HCT116 (cell line): ENCODE results near the gene LSM4. TPM values are rescaled to one million over a fixed set of nuclear protein-coding genes. Genes with fewer than 3 reads are reported as not detected.

Source experiments
- ATAC-seq: fragments of 200-7000 bp; cut with Tn5 transposase; 2 replicates; pipeline ENCODE4 v1.9.1; 2020; ENCODE audit warnings: mild to moderate bottlenecking, moderate library complexity
- BruUV-seq: library from RNA; stranded (reverse); fragments of 400-500 nt; replicated peaks from 2 replicates; lab custom pipeline; 2021; lab: Mats Ljungman, UMichigan
- CTCF ChIA-PET: fragments of 300-600 bp; sonication (Branson Sonifier 250); formaldehyde crosslinking; loops from one replicate; lab custom pipeline; 2021; ENCODE audit warnings: antibody characterized with exemption; lab: Charles Lee
- POLR2A ChIA-PET: fragments of 300-600, 350-600 bp; sonication (Branson Sonifier 250); formaldehyde crosslinking; loops from one replicate; lab custom pipeline; 2021; ENCODE audit warnings: antibody characterized with exemption; lab: Charles Lee
- RAD21 ChIA-PET, 2 experiments: fragments of 300-600 bp; sonication (Branson Sonifier 250); formaldehyde crosslinking; loops; one replicate each; lab custom pipeline; 2023; ENCODE audit warnings: low total read pairs in 2 of 2; ENCODE audit not compliant: uncharacterized antibody in 2 of 2, unreplicated experiment in 2 of 2, low non-redundant PET in 1 of 2; lab: Charles Lee
- DNase-seq: peaks from one replicate; pipeline ENCODE4 v3.0.0-alpha.2; 2010; ENCODE audit warnings: low read depth, low spot score
- H2AFZ ChIP-seq: fragments of 200-600 bp; shearing (Covaris generic), sonication (generic); 2 replicates; pipeline ENCODE4 v1.6.1; 2017; ENCODE audit warnings: low read depth, mixed run types, mixed read lengths, antibody characterized with exemption, low read length; ENCODE audit not compliant: poor library complexity, severe bottlenecking
- H3K27ac ChIP-seq: 2 replicates; pipeline ENCODE4 v1.5.1; 2012; ENCODE audit warnings: low read depth, low read length
- H3K27me3 ChIP-seq: fragments of 200-600 bp; sonication (generic); 2 replicates; pipeline ENCODE4 v1.6.1; 2016; ENCODE audit warnings: mixed run types, low read length, mixed read lengths; ENCODE audit not compliant: insufficient read depth
- H3K36me3 ChIP-seq, 2 experiments: fragments of 200-500 bp in 1 of 2; fragments of 200-600 bp in 1 of 2; sonication (Bioruptor generic) in 1 of 2; sonication (generic) in 1 of 2; 2 replicates each; pipeline versions ENCODE4 v1.5.1 to v1.6.1; 2014 to 2016; ENCODE audit warnings: low read length in 2 of 2, inconsistent platforms in 1 of 2, mixed read lengths in 1 of 2, mixed run types in 1 of 2; ENCODE audit not compliant: insufficient read depth in 2 of 2, control insufficient read depth in 1 of 2
- H3K4me1 ChIP-seq, 2 experiments: fragments of 200-600 bp in 1 of 2; sonication (generic) in 1 of 2; 2 replicates each; pipeline versions ENCODE4 v1.5.1 to v1.6.1; 2012 to 2017; ENCODE audit warnings: low read length in 2 of 2, inconsistent platforms in 1 of 2, mild to moderate bottlenecking in 1 of 2, mixed read lengths in 1 of 2, mixed run types in 1 of 2, moderate library complexity in 1 of 2; ENCODE audit not compliant: insufficient read depth in 2 of 2, control insufficient read depth in 1 of 2
- H3K4me2 ChIP-seq: fragments of 200-600 bp; sonication (generic); 2 replicates; pipeline ENCODE4 v1.6.1; 2017; ENCODE audit warnings: mixed run types, low read length, mixed read lengths
- H3K4me3 ChIP-seq, 2 experiments: fragments of 200-600 bp in 1 of 2; sonication (generic) in 1 of 2; replicated peaks in 1 of 2; 2 replicates each; pipeline ENCODE4 v1.5.1; 2011 to 2016; ENCODE audit warnings: low read length in 2 of 2, control low read depth in 1 of 2, low read depth in 1 of 2, mild to moderate bottlenecking in 1 of 2, mixed read lengths in 1 of 2, mixed run types in 1 of 2
- H3K79me2 ChIP-seq: fragments of 200-600 bp; sonication (generic); 2 replicates; pipeline ENCODE4 v1.6.1; 2017; ENCODE audit warnings: mild to moderate bottlenecking, mixed run types, low read length, moderate library complexity, mixed read lengths; ENCODE audit not compliant: insufficient read depth
- H3K9ac ChIP-seq: fragments of 200-600 bp; sonication (generic); 2 replicates; pipeline ENCODE4 v1.6.1; 2016; ENCODE audit warnings: low read length, mixed read lengths
- H3K9me2 ChIP-seq: fragments of 200-600 bp; sonication (generic), shearing (Covaris generic); 2 replicates; pipeline ENCODE4 v1.6.1; 2017; ENCODE audit warnings: mixed run types, mild to moderate bottlenecking, moderate library complexity; ENCODE audit not compliant: insufficient read depth
- H3K9me3 ChIP-seq, 2 experiments: fragments of 200-500 bp in 1 of 2; fragments of 200-600 bp in 1 of 2; sonication (Bioruptor generic) in 1 of 2; sonication (generic) in 1 of 2; 2 replicates each; pipeline ENCODE4 v1.6.1; 2014 to 2017; ENCODE audit warnings: low read length in 2 of 2, mixed read lengths in 2 of 2, inconsistent platforms in 1 of 2, low read depth in 1 of 2, mild to moderate bottlenecking in 1 of 2, mixed run types in 1 of 2, moderate library complexity in 1 of 2; ENCODE audit not compliant: control insufficient read depth in 1 of 2, insufficient read depth in 1 of 2
- H4K20me1 ChIP-seq: fragments of 200-600 bp; sonication (generic), shearing (Covaris generic); 2 replicates; pipeline ENCODE4 v1.6.1; 2017; ENCODE audit warnings: mixed run types, mild to moderate bottlenecking, moderate library complexity; ENCODE audit not compliant: insufficient read depth
- EZH2 ChIP-seq: fragments of 200-600 bp; sonication (generic); IDR thresholded peaks from 2 replicates; pipeline ENCODE4 v1.6.1; 2017; ENCODE audit warnings: antibody characterized with exemption, mixed run types
- EZH2phosphoT487 ChIP-seq: fragments of 200-600 bp; IDR thresholded peaks from 2 replicates; pipeline ENCODE4 v1.6.1; 2018; ENCODE audit warnings: antibody characterized with exemption, borderline replicate concordance
- POLR2AphosphoS5 ChIP-seq: IDR thresholded peaks from 2 replicates; pipeline ENCODE4 v1.6.1; 2011; ENCODE audit warnings: mild to moderate bottlenecking, low read depth, low read length, moderate library complexity
- TCF7L2 ChIP-seq: IDR thresholded peaks from 2 replicates; pipeline ENCODE4 v1.7.0; 2011; ENCODE audit warnings: borderline replicate concordance, inconsistent platforms; ENCODE audit not compliant: insufficient read depth, insufficient read length; ENCODE audit errors: extremely low read depth
- intact Hi-C: fragments of 100-400 bp; cut with micrococcal nuclease; formaldehyde crosslinking; loops from 2 replicates; pipeline ENCODE4 v1.10.0; 2022
- total RNA-seq: library from RNA; stranded (reverse); gene quantifications from one replicate; pipeline ENCODE4 v1.2.1, GENCODE V29; 2021; ENCODE audit not compliant: unreplicated experiment
- TF ChIP-seq, protein P1 (sequence below): IDR thresholded peaks from 2 replicates; pipeline ENCODE4 v1.6.1; 2012; ENCODE audit warnings: low read depth

Gene LSM4
- total RNA-seq, 1 experiment from 2014 or later: 400 TPM

GRCh38 chr19:18274219-18274780, 48.6 kb downstream of the LSM4 start, which contains the start of gene IQCN:
Gene IQCN, minus strand, starts transcription at chr19:18274452. Its CDS starts 4,974 bp downstream, at chr19:18269478.
- no peak for DNase-seq
- Histone ChIP-seq H3K4me2 (peak within 1 kb of the TSS; percentile 87), H3K9ac (peak within 1 kb of the TSS; percentile 66), H4K20me1 (no peaks in the 10 kb centered on the region), H3K4me3 (peak within 1 kb of the TSS; percentile 17 to 47), H2AFZ (no peak within 1 kb of the TSS), H3K27ac (peak within 1 kb of the TSS; percentile 92), H3K9me2 (no peaks in the 10 kb centered on the region), H3K36me3 (0 out of 4 replicates have a peak, but pooled peaks cover 0 to 4% of the 10 kb centered on the region in 2 experiments), H3K4me1 (peaks cover 57 to 70% of the 10 kb centered on the region in 2 experiments), H3K9me3 (no peaks in the 10 kb centered on the region), H3K79me2 (peaks cover 19% of the 10 kb centered on the region), H3K27me3 (no peaks in the 10 kb centered on the region)
- POLR2A ChIA-PET: interaction anchor here (0.6 to 5.3 kb wide), 10 partner anchors 18 to 115 kb away, joined by 3 to 24 read pairs (median 4); partner anchors contain the start of genes GDF15 and LSM4
- TF ChIP-seq EZH2phosphoT487 (no peak), EZH2 (no peak), POLR2AphosphoS5 (no peak; the same call in 1 of the 2 replicates), TCF7L2 (peak; percentile 18)
- TF ChIP-seq, protein P1, sequence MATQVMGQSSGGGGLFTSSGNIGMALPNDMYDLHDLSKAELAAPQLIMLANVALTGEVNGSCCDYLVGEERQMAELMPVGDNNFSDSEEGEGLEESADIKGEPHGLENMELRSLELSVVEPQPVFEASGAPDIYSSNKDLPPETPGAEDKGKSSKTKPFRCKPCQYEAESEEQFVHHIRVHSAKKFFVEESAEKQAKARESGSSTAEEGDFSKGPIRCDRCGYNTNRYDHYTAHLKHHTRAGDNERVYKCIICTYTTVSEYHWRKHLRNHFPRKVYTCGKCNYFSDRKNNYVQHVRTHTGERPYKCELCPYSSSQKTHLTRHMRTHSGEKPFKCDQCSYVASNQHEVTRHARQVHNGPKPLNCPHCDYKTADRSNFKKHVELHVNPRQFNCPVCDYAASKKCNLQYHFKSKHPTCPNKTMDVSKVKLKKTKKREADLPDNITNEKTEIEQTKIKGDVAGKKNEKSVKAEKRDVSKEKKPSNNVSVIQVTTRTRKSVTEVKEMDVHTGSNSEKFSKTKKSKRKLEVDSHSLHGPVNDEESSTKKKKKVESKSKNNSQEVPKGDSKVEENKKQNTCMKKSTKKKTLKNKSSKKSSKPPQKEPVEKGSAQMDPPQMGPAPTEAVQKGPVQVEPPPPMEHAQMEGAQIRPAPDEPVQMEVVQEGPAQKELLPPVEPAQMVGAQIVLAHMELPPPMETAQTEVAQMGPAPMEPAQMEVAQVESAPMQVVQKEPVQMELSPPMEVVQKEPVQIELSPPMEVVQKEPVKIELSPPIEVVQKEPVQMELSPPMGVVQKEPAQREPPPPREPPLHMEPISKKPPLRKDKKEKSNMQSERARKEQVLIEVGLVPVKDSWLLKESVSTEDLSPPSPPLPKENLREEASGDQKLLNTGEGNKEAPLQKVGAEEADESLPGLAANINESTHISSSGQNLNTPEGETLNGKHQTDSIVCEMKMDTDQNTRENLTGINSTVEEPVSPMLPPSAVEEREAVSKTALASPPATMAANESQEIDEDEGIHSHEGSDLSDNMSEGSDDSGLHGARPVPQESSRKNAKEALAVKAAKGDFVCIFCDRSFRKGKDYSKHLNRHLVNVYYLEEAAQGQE: no peak
- RAD21 ChIA-PET: interaction anchor here (0.6 to 1.7 kb wide), 6 partner anchors 19 to 54 kb away, joined by 3 to 10 read pairs (median 3); no protein-coding TSS in a partner anchor
- no TSS peak for BruUV-seq
- intact Hi-C loops: loop anchor here (1.0 to 2.0 kb wide), 2 partner anchors 31 to 82 kb away; no protein-coding TSS in a partner anchor
- ATAC-seq: peak; percentile 73
- CTCF ChIA-PET: interaction anchor here (0.5 to 2.3 kb wide), 8 partner anchors 19 to 143 kb away, joined by 3 to 15 read pairs (median 3); a partner anchor contains a TSS
